ENCODE results near the gene CHMP1B.
"Not testable (repeated sequence)": the region's sequence is repeated elsewhere in the genome, so short reads cannot be mapped to it uniquely, and the experiment has no call there.

CHMP1B gene

GRCh38 chr18:11840493-11840892, 10.7 kb upstream of the CHMP1B start:
- no peak for DNase-seq (ENCODE audit: low spot score)

GRCh38 chr18:11842562-11842961, 8.7 kb upstream of the CHMP1B start:
- DNase-seq (ENCODE audit: low spot score), result no peak

GRCh38 chr18:11844436-11844835, 6.8 kb upstream of the CHMP1B start:
- no peak for DNase-seq (ENCODE audit: low spot score)

GRCh38 chr18:11845654-11846053, 5.6 kb upstream of the CHMP1B start:
- DNase-seq (ENCODE audit: low spot score), result no peak

- no peak for DNase-seq (ENCODE audit: low spot score)
Observed at GRCh38 chr18:11847811-11848210, 3.4 kb upstream of the CHMP1B start.

DNA sequence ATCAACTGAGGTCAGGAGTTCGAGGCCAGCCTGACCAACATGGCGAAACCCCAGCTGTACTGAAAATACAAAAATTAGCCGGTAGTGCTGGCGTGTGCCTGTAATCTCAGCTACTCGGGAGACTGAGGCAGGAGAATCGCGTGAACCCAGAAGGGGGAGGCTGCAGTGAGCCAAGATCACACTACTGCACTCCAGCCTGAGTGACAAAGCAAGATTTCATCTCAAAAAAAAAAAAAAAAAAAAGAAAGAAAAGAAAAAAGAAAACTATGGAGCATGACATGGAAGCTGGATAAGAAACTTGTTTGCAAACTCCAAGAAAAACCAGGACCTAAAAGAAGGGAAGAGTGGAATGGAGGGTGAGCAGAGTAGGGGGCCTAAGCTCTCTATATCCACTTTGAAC, 1.9 kb upstream of the CHMP1B start:
- DNase-seq (ENCODE audit: low spot score), result no peak

GRCh38 chr18:11849841-11850634, 1.2 kb upstream of the CHMP1B start:
- peak; percentile 15 for DNase-seq (ENCODE audit: low spot score)

GRCh38 chr18:11850821-11851145, 430 bp upstream of the CHMP1B start:
- peak; percentile 17 for DNase-seq (ENCODE audit: low spot score)

GRCh38 chr18:11851806-11852337, 659 bp downstream of the CHMP1B start:
- DNase-seq (ENCODE audit: low spot score), result no peak

DNA sequence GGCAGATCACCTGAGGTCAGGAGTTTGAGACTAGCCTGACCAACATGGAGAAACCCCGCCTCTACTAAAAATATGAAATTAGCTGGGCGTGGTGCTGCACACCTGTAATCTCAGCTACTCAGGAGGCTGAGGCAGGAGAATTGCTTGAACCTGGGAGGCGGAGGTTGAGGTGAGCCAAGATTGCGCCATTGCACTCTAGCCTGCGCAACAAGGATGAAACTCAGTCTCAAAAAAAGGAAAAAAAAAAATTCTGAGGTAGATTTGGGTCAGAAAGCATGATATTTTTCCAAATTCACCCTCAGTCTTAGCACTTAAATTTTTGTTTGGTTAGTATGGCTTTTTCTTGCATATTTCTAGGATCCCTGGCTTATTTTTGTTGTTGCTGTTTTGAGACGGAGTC, 3.3 kb downstream of the CHMP1B start:
- not testable (repeated sequence) for DNase-seq (ENCODE audit: low spot score)

DNA sequence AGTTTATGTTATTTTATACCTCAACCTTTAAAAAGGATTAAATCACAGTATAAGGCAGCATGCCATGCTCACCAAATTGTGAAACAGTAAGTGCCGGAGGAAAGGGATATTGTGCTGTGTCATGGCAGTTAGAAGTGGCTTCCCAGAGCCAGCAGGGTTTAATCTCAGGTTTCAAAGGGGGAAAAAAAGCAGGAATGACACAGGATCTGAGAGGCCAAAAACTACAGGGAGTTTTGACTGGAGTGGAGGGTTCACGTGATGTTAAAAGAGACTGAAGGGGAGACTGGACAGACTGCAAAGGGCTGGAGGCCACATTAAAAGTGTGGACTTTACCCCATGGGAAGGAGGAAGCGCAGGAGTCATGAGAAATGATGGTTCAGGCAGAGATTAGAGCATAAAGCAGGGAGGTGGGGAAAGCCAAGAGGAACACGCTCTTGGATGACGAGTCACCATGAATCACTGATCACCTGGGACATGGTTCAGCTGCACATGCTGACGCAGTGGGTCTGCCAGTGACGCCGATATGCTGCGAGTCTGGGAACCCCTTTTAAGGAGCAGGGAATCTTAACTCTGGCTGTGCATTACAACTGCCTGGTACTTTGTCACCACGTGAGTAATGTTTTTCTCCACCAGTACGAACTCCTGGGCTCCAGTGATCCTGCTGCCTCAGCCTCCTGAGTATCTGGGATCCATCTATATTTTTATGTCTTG, 6.1 kb downstream of the CHMP1B start:
- peak; percentile 57 for DNase-seq (ENCODE audit: low spot score)

- no peak for DNase-seq (ENCODE audit: low spot score)
Observed at GRCh38 chr18:11859282-11859830, 8.1 kb downstream of the CHMP1B start.

DNA sequence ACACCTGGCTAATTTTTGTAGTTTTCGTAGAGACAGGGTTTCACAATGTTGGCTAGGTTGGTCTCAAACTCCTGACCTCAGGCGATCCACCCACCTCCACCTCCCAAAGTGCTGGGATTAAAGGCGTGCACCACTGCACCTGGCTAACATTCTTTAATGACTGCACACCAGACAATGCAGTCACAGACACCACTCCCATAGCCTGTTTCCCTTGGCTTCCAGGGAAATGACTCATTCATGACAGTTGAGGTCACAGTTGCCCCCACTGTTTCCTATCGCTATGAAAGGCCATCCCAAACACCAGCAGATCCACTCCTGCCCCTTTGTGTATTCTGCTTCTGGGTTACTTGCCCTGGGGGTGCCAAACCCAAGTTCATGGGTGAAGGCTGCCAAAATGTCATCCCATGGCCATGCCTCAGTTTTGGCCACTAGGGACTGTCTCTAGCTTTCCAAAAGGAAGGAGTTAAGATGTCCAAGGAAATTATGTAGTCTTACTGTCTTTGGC, 8.7 kb downstream of the CHMP1B start:
- peak; percentile 42 for DNase-seq (ENCODE audit: low spot score)

- DNase-seq (ENCODE audit: low spot score), result no peak
Observed at GRCh38 chr18:11860594-11861450, 9.6 kb downstream of the CHMP1B start.

- no peak for DNase-seq (ENCODE audit: low spot score)
Observed at GRCh38 chr18:11861583-11862288, 10.5 kb downstream of the CHMP1B start.

DNA sequence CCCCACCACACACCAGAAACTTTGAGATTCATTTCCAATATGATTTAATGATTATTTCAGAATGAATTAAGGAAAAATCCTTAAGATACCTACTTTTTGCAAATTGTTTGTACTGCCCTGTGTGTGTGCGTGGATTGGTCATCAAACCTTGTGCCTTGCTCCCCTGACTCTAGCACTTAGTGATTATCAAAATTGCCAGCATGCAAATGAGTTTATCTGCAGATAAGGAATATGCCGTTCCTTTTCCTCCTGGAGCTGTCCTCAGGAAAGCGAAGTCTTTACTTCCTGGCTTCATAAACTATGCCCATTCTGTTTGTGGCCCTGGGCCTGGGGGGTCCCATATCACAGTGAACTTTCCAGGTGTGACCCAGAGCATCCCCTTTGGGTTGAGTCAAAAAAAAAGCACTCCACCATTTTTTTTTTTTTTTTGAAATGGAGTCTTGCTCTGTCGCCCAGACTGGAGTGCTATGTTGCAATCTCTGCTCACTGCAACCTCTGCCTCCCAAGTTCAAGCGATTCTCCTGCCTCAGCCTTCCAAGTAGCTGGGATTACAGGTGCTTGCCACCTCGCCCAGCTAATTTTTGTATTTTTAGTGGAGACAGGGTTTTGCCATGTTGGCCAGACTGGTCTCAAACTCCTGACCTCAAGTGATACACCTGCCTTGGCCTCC, 11.4 kb downstream of the CHMP1B start:
- no peak for DNase-seq (ENCODE audit: low spot score)

- no peak for DNase-seq (ENCODE audit: low spot score)
Observed at GRCh38 chr18:11864471-11864870, 13.3 kb downstream of the CHMP1B start.

GRCh38 chr18:11865071-11865470, 13.9 kb downstream of the CHMP1B start:
- DNase-seq (ENCODE audit: low spot score), result no peak

- no peak for DNase-seq (ENCODE audit: low spot score)
Observed at GRCh38 chr18:11866329-11866728, 15.1 kb downstream of the CHMP1B start.

- DNase-seq (ENCODE audit: low spot score), result no peak
Observed at GRCh38 chr18:11866764-11867163, 15.6 kb downstream of the CHMP1B start.

DNA sequence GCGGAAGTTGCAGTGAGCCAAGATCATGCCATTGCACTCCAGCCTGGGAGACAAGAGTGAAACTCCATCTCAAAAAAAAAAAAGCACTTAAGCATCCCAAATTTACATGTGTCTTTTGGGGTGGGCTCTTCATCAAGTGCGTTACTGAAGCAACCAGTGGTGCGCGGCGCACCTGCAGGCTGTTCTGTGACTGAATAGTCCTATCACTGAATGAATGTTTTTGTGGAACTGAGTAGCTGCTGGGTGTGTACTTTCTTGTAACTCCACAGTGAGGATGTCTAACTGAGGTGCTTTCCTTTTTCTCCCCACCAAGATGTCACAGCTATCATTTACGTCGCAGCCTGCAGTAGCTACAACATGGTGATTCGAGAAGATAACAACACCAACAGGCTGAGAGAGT, 17.0 kb downstream of the CHMP1B start:
- no peak for DNase-seq (ENCODE audit: low spot score)
